NCI-H2196 treated with DMSO at 0.1 percent for 48 hours (cell line): ENCODE data around the gene ARHGEF12.

Experiments
- DNase-seq: peaks from one replicate; lab custom pipeline; 2025; ENCODE audit not compliant: unreplicated experiment; lab: John Stamatoyannopoulos, UW

Gene ARHGEF12

DNA sequence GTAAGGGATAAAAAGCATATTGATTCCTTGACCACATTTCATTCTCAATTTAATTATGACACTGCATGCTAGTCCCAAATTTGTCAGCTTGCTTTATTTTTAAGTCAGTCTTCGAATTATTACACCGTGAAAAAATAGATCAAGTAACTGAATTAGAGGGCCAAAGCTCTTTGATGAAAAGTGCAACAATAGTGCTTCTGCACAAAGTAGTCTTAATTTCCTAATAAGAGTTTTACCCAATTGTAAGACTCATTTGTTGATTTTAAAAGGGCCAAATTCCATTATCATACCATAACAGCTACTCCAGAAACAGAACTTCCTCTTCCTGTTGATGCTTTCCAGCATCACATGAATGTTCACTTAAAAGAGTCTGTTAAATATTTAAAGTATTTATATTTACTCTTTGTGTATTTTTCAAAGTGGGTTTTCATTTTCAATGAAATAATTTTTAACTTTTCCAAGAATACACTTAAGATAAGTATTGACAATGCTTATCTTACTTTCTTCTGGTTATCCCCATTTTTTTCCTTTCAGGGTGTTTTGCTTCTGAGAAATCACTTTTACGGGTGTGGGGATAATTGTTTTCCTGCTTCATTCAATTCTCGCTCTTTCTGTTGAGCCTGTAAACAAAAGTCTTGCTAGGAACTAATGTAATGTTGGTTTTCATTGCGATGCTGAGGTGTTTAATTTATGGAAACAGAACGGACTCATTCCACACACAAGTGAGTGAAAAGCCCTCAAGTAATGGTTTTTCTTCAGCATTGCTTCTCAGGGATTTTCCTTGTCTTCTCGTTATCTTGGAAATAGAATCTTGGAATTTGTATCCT, 2.1 kb downstream of the ARHGEF12 start:
- no peak for DNase-seq

DNA sequence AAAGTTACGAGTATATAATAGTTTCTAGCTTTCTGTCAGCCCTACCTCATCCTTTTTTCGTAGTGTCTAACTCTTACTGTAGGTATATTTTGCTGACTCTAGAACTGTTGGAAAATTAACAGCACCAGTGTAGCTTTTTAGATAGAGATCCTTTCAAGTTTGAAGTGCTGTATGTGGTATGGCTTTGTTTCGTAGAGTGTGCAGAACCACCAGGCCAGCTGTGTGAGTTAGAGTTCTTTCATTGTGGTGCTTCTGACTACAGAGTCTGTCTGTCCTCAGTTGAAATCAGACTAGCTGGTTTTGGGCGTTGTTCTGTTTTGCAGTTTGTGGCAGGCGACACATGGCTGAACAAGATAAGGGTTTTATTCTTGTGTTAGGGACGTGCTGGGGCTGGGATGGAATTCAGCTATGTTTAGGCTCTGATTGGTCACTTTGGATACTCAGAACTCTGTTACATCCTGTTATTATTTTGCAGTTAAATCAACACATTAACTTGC, 3.2 kb downstream of the ARHGEF12 start:
- no peak for DNase-seq

DNA sequence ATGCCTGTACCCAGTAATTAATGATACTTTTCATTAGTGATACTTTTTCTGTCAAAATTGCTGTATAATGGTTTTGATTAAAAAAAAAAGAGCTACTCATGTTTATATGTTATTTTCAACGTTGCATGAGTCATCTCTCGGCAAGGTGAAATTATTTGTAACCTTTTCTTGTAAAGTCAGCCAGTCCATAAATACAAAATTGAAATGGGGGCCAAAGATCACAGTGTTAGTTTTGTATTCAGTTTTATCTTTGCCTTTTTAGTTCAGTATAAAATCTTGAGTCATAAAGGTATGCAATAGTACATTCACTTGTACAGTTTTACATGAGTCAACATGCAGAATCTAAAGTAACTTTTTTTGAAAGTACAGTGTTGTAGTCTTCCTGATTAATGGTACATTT, 4.3 kb downstream of the ARHGEF12 start:
- DNase-seq: no peak

DNA sequence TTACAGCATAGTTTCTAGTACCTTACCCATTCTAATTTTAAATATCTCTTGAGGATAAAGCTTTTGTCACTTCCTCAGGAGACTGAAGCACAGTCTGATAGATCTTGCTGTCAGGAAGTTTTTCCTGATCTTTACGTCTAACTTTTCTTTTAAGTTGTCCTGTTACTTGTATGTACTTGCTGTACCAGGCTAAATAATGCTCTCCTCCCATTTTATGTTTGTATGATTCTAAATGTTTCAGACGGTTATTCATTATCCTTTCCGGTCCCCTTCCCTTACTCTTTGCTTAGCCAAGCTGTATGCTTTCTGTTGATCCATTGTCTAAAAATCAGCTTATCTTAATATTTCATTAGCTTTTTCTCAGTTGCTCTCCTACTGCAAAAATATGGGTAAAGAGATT, 6.0 kb downstream of the ARHGEF12 start:
- no peak for DNase-seq

DNA sequence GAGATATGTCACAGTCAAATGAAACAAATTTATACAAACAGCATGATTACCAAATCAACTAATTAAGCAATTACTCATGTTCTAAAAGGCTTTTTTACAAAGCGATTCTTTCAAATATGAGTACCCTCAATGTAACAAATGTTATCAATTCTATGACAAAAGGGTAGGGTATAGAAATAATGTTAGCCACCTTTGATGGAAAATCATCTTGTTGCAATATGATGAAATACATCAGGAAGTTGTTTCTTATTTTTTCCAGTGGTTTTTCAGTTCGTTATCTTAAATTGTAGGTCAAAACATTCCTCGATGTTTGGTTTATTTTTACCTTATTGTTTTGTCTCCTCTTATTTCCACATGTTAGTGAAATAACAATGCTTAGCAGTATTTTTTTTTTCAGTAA, 6.5 kb downstream of the ARHGEF12 start:
- no peak for DNase-seq

DNA sequence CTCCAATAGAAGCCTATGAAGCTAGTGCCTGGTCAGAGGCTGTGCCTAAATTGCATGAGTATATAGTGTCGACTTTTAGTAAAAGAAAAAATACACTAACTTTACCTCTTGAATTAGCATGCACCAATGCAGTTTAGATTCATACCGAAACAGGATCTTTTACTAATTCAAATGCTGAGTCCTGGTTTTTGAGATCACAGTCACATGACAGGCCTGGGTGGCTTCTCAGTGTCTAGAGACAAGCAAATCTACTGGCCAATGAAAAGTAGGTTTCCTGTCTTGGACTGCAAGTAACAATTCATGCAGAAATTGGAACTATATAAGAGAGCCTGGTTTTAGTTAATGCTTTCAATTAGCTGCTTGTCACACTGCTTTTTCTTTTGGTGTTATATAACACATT, 7.2 kb downstream of the ARHGEF12 start:
- DNase-seq: no peak

DNA sequence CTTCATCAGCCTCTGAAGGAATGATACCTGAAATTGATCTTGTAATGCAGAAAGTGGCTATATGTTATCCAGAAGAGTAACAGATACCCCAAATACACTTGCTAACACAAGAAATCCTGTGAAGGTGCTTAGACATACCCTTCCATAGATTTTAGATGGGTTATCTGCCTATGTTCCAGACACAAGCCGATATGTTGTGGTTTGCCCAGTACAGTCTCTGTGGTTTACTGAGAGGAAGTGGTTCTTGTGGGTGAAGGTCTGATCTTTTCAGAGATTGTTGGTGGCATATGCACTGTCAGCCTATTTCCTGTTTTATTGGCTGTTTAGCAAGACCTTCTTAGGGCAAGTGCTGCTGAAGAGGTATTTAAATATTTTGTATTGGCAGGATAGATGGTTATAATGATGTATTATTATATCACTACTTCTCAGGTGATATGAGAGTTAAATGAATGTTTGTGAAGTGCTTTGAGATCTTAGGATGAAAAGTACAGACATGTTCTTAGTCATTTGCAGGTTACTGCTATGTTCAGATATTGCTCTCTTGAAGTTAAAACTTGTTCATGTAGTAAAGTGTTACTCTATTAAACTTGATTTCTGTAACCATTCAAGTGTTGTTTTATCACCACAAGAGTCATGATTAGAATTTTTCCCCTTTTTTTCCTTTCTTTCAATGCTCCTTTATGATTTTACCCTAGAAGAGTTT, 8.2 kb downstream of the ARHGEF12 start:
- DNase-seq: no peak

DNA sequence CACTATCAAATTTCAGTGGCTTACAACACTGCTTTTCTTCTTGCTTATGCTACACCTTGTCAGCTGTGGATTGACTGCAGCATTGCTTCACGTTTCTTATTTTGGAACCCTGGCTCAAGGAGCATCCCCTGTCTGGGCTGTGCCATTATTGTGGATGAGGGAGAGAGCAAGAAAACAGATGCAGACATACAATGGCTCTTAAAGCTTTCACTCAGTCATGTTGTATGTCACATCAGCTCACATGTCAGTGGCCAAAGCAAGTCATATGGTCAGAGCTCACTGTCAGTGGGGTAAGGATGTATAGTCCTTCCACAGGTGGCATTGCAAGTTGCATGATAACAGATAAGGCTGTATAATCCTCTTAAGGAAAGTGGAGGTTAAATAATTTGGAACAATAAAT, 10.0 kb downstream of the ARHGEF12 start:
- no peak for DNase-seq

DNA sequence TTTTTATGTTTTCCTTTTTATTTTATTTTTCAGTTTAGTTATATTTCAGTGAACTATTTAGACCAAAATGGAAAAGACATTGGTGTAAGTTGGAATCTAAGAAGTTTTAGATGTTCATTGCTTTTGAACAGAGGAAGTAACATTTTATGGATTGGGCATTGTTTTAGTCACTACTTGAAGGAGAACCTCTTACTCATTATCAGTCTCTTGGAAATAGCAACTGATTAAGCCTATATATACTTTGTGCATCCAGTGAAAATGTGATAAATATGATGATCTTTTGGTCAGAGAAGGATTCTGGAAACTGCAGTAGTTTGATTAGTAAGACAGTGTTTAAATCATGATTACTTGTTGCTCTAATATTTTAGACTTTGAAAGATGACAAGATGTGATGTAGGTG, 14.4 kb downstream of the ARHGEF12 start:
- no peak for DNase-seq

DNA sequence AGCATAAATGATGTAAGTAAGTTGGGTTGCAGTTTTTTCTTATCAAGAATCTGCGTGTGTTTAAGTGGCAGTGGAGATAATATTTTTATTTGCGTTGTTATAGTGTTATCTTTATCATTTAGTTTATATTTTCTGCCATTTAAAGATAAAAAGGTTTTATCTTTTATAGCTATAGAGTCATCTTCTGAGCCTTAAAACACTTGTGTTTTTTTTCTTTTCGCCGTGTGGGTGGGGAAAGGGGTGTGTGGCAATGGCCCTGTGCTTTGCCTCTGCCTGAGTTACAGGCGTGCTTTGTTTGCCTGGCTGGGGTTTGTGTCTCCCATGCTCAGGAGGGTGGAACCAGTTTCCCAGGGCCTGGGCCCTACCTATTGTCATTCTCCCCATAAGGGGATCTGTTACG, 16.2 kb downstream of the ARHGEF12 start:
- no peak for DNase-seq

DNA sequence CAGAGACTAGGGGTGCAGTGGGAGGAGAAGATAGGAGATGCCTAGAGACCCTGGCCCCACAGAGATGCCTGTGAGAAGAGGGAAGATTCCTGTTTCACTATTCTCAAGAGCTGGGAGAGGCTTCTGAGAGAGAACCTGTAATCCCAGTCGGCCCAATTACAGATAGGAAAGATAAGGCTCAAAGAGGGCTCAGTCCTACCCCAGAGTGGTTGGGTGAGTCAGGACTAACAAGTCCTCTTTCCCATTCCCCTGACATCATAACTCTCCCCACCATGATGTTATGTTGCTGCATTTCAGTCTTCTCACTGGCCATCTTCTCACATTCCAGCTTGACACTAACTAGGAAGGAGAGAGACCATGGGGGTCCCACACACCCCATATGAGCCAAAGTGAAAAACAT, 17.9 kb downstream of the ARHGEF12 start:
- DNase-seq: no peak

DNA sequence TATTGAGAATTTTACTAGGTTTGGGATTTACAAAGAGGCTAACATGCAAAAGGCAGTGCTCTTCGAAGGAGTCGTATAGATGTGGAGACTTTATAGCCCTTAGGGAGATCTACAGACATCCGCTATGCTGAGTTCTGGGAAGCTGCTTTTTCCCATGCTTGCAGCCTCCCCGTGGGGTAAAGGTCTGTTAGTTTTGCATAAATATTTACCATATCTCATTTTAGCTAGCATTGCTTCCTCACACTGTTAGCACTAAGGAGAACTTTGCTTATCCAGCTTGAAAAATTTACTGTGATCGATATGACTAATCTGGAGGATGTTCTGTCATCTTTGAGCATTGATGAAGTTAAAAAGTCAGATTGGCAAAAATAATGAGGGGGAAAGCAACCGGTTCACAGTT, 18.6 kb downstream of the ARHGEF12 start:
- DNase-seq: no peak

DNA sequence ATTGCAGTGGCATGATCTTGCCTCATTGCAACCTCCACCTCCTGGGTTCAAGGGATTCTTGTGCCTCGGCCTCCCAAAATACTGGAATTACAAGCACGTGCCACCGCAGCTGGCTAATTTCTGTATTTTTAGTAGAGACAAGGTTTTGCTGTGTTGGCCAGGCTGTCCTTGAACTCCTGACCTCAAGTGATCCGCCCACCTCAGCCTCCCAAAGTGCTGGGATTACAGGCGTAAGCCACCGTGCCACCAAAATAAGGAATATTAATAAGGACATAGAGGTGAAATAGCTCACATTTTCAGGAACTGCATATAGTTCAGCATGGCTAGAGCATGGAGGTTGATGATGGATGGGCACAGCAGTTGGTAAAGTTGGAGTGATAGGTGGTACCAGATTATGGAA, 21.4 kb downstream of the ARHGEF12 start:
- DNase-seq: no peak

DNA sequence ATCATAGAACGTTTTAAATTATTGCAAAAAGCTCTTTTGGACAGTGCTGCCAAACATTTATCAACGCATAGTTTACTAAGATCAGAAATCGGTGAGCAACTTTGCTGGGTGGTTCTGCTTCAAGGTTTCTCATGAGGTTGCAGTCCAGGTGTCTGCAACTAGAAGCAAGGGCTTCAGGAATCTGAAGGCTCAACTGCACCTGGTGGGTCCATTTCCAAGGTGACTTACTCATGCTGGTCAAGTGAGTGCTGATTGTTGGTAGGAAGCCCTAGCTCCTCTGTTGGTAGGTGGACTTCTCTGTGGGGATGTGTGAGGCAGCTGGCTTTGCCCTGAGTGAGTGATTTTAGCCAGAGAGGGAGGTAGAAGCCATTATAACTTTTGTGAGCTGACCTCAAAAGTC, 22.5 kb downstream of the ARHGEF12 start:
- no peak for DNase-seq

DNA sequence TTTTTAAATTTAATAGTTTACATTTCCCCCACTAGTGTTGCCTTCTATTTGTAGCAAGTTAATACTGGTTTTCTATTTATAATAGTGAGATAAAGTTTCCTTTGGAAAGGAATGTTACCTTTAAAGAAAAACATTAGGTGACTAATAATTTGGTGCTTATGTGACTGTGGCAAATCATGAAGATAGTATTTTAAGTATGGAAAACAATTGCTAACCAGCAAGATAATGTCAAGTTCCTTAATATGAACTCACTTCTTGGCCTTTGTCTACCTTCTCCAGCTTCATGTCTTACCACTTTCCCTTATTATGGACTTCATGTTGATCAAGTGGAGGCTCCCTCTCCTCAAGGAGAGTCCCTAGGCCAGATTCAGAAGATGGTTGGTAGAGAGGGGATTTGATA, 27.2 kb downstream of the ARHGEF12 start:
- no peak for DNase-seq

DNA sequence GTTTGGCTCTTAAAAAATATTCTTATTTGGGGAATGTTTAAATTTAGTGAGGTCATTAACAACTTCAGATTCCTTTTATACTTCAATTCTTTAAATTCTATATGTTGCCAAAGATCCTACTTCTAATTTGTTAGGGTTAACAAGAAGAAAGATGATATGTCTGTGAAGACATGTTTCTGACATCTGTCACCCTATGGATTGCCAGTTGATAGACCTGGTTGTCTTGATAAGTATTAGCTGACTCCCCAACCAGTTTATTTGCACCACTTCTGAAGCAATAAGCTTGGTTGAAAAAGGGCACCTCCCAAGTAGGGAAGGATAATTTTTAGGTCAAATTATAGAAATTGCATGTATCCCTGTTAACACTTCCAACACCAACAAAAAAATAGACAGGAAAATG, 29.3 kb downstream of the ARHGEF12 start:
- DNase-seq: no peak

DNA sequence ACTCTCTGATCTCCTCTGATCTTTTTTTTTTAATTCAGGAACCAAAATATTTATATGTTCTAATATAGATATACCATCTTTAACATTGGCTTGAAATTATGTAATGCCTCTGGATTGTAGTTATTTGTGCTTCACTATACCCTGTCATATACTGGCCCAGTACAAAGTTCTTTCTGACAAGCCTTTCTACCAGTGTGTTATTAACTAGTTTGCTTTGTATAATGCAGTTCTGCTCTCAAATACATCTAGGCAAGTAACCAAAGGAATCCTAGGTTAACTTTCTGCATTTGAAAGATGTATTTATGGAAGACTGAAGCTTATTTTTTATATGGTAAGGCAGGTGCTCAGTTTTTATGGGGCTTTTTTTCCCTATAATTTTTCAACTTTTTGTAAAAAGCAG, 36.1 kb downstream of the ARHGEF12 start:
- no peak for DNase-seq

DNA sequence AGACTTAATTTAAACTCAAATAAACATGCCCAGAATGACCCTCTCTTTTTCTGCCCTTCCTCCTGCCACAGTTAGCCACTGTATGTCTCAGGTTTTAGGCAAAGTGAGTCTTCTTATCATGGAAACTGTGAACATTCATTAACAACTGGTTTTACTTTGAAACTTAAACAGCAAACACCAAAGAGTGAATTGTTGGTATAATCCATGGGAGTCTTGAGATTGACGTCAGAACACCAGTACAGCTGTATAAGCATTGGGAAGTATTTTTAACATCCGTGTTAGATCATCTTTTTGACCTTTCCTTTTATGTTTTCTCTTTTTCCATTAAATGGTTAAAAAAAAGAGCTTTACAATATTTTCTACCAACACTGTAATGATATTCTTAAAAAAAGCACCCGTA, 38.9 kb downstream of the ARHGEF12 start:
- no peak for DNase-seq

DNA sequence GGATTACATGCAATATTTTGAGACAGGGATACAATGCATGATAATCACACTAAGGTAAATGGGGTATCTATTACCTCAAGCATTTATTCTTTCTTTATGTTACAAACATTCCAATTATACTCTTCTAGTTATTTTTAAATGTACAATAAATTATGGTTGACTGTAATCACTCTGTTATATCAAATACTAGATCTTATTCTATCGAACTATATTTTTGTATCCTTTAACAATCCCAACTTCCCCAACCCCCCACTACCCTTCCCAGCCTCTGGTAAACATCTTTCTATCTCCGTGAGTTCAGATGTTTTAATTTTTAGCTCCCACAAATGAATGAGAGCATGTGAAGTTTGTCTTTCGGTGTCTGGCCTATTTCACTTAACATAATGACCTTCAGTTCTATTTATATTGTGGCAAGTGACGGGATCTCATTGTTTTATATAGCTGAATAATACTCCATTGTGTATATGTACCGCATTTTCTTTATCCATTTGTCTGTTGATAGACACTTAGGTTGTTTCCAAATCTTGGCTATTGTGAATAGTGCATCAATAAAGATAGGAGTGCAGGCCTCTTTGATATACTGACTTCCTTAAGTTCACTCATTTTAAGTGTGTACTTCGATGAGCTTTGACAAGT, 40.5 kb downstream of the ARHGEF12 start:
- DNase-seq: no peak

DNA sequence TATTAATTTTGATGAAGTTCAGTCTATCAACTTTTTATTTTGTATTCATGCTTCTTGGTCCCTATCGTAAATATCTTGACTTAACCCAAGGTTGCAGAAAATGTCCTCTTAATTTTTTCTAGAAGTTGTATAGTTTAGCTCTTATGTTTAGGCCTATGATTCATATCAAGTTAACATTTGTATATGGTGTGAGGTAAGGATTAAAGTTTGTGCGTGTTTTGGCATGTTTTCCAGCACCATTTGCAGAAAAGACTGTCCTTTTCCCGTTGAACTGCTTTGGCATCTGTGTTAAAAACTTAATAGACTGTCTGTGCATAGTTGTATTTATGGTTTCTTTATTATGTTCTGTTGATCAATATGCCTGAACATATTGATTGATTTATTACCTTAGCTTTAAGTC, 42.3 kb downstream of the ARHGEF12 start:
- no peak for DNase-seq

DNA sequence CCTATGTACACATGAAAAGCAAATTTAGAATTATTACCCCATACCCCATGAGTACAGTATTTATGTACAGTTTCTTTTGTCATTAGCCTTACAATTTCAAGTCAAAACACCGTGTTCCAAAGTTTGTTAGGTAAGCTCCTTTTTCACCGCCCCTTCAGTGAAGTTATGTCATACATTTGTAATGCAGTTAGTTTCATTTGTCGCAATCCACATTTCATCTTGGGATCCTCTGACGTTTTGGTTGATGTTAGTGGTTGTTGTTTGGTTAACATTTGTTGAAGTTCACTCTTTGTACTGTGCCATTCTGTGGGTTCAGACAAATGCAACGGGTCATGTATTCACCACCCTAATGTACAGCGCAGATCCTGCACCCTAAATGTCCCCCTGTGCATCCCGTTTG, 45.2 kb downstream of the ARHGEF12 start:
- no peak for DNase-seq

DNA sequence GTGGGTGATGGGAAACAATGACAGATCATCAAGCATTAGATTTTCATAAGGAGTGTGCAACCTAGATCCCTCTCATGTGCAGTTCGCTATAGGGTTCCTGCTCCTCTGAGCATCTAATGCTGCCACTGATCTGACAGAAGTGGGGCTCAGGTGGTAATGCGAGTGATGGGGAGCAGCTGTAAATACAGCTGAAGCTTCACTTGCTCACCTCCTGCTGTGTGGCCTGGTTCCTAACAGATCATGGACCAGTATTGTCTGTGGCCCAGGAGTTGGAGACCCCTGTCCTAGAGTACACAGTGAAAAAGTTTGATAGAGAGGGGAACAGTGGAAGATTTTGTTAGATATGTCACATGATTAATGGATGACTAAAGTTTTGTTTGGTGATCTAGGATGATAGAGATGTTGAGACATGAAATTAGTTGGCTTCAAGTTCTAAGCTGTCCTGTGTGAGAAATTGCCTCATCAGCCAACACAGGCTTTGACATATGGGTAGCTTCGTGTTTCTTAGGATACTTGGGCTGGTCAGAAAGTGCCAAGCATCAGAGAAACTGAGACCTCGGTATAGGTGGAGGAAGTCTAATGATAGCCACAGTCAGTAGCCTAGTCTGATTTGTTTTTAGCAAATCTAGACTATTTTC, 47.4 kb downstream of the ARHGEF12 start:
- DNase-seq: no peak
